Neural cell (in vitro differentiated cells): ENCODE measurements around the gene MAN2B2.

Source experiments
- CTCF ChIP-seq: fragments of 450-650 bp; IDR thresholded peaks from 2 replicates; pipeline ENCODE4 v1.5.1; 2014; ENCODE audit warnings: antibody characterized with exemption, mild to moderate bottlenecking, moderate library complexity; ENCODE audit not compliant: poor library complexity, severe bottlenecking
- EP300 ChIP-seq: fragments of 450-650 bp; conservative IDR thresholded peaks from 2 replicates; pipeline ENCODE4 v1.6.1; 2014; ENCODE audit warnings: antibody characterized with exemption, mild to moderate bottlenecking, moderate library complexity; ENCODE audit not compliant: poor library complexity, severe bottlenecking
- MXI1 ChIP-seq: fragments of 450-650 bp; conservative IDR thresholded peaks from 2 replicates; pipeline ENCODE4 v1.6.1; 2014; ENCODE audit warnings: antibody characterized with exemption, mild to moderate bottlenecking; ENCODE audit not compliant: poor library complexity, severe bottlenecking
- POLR2AphosphoS5 ChIP-seq: IDR thresholded peaks from 2 replicates; pipeline ENCODE4 v1.6.1; 2012
- SMC3 ChIP-seq: fragments of 450-650 bp; conservative IDR thresholded peaks from 2 replicates; pipeline ENCODE4 v1.6.1; 2014; ENCODE audit warnings: antibody characterized with exemption, mild to moderate bottlenecking, moderate library complexity; ENCODE audit not compliant: poor library complexity

- no peak for TF ChIP-seq EP300
- no peak for TF ChIP-seq POLR2AphosphoS5
- TF ChIP-seq MXI1, result no peak
- TF ChIP-seq CTCF, result no peak
- TF ChIP-seq SMC3, result no peak
Observed at GRCh38 chr4:6540879-6541278, 34.1 kb upstream of the MAN2B2 start.
